Measurements from ENCODE around the gene NUDT14.

Gene NUDT14

DNA sequence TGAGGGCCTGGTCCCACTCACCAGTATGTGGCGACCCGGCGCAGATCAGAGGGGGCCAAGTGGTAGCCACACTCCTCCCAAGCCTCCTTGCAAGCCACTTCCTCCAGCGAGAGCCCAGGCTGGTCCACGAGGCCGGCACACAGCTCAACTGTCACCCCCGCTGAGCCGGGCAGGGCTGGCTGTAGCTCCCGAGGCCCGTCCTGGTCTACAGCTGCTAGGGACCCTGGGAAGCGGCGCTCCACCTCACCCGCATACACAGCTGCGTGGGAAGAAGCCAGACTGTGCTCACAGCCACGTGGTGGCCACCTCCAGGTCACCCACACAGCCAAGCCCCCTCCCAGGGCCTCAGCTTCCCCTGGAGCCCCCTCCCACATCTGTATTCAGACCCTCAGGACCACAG, 4.6 kb downstream of the NUDT14 start:
- DNase-seq (ENCODE audit: low read depth) = no peak

DNA sequence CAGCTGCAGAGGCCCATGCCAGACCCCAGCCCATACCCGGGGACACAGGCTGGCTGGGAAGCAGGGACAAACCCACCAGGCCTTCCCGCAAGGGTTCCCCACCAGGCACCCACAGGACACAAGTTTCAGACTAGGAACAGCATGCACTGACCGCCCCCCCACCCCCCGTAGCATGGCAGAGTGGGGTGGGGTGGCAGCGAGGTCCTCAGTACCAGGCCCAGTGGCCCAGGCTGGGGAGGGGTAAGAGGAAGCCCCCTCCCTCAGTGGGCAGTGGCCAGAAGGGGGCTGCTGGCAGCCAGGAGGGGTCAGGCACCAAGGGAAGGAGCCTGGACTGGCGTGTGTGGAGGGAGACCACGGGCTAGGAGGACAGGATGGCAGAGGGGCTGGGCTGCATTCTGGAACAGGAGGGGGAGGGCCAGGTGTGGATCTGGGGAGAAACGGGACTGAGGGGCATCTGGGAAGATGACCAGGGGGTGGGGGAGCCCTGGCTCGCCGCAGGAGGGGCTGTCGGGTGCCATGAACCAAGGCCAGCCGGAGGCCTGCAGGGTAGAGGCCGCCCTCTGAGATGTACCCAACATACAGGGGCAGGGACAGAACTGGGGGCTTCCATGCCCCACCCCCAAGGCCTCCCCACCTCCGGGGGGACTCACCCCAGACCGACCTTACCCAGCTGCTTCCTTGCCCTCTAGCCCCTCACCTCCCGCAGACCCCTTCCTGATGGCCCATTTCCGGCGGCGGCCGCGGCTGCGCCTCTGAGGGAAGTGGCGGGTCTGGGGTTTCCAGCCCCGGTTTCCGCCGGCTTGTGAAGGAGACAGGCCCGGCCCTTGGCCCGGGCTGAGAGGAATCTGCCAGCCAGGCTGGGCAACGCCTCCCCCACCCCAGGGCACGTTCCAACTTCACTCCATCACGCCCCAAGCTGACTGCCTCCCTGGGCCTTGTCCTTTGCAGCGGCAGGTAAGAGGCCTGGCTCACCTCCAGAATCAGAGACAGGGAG, 6.9 kb downstream of the NUDT14 start:
- DNase-seq (ENCODE audit: low read depth) = no peak

DNA sequence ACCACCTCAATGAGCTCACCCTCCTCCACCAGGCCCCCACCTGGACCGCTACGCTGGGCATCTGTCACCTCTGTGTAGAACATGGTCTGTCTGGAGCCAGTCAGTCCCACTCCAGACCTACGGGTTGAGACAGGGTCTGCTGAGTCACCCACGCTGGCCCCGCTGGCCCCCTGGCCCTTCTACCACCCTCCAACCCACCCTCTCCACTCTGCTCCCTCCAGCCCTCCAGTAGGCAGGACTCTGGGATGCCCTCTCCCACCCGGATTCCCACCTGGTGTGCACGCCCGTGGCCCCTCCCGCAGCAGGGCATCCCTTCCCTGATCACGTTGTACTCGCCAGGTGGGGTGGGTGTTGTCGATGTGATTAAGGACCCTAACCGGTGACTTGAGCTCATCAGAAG, 8.0 kb downstream of the NUDT14 start:
- no peak for DNase-seq (ENCODE audit: low read depth)

DNA sequence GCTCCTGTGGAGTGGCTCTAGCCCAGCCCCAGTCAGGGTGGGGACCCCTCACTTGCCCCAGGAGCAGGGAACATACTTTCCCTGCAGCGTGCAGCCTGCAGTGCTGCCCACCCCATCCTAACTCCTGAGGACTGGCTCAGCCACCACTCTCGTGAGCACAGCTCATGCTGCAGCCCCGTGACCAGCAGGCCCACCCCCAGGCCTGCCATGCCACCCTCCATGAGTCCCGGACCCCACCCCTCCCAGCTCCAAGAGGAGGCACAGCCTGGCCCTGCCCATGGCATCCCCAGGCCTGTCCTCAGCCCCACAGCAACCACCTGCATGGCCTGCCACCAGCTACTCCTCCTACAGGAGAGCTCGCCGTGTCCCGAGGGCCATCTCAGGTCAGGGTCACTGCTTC, 8.6 kb downstream of the NUDT14 start:
- DNase-seq (ENCODE audit: low read depth) = no peak

DNA sequence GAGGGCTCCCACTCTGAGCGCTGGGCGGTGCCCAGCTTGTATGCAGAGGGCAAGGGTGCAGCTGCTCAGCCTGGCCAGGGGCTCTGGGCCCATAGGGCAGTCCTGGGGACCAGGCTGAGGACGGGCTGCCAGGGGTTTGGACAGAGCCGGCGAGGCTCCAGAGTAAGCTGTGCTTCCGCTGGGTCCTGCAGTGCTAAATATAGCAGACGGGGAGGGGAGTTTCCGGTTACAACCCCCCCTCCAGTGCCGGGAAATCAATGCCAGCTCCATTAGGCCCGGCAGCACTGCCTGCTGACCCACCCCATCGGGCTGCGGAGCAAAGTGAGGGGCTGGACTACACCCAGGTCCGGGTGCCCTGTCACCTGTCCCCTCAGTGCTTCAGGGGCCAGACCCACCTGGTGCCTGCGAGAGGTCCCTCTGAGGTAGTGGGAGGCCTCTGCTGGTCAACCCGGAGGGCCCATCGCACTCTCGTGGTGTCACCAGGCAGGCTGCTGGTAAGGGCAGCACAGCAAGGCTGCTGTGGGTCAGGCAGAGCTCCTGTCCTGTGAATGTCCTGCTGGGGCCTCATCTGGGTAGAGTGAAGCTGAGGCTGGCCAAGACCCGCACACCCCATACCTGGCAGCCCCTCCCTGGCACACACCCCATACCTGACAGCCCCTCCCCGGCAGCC, 10.0 kb downstream of the NUDT14 start:
- no peak for DNase-seq (ENCODE audit: low read depth)

DNA sequence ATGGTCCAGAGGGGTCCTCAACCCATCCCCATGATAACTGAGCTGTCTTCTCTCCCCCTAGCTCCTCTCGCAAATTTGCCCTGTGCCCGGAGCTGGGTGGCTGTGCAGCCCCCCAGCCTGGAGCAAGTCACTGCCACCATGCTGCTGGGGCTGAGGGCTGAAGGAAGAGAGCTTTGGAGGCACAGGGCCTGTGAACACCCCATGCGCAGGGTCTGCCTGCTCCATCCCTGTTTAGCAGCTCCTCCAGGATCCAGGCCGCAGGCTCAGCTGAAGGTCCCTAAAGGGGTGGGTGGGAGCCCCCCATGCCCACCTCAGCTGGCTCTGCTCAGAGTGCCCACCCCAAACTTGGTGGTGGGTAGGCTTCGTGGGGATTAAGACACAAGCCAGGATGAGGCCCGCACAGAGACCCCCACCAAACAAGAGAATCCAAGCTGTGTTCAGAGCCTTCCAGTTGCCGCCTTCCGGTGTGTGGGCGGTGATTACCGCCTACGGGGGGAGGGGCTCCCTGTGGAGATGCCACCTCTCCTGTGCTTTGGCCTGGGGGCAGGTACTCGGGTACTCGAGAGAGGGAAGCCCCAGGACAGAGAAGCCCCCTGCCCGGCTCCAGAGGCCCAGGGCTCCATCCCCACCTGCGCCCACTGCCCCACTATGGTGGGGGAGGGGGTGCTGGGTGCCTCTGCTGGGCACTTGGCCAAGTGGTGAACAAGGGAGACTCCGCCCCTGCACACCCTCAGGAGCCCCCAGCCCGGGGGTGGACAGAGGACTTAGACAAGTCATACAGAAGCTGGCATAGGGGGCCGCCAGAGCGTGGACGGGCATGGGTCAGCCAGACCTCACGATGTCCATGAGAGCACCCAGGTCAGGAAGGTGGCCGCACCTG, 11.1 kb downstream of the NUDT14 start:
- no peak for DNase-seq (ENCODE audit: low read depth)

DNA sequence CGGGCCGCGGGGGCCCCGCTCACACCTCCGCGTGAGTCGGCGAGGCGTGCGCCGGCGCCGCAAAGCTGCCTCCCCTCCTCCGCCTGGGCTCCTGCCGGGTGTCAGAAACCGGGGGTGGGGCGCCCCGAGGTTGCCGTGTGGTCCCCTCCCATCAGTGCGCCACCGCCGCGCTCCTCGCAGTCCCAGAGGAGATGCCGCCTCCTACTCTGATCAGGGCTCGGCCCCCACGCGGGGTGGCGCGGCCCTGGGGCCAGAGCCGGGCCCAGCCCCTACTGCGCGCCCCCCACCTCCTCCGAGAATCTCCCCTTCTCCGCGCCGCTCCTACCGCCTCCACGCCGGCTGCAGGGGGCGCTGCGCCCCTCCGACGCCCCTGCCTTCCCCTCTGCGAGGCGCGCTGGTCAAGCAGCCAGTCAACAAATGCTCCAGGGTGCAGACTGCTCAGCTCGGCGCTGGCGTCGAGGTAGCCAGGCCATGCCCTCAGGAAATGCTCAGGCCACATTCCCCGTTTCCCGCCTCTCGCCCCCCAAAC, 12.1 kb downstream of the NUDT14 start:
- DNase-seq (ENCODE audit: low read depth) = no peak

DNA sequence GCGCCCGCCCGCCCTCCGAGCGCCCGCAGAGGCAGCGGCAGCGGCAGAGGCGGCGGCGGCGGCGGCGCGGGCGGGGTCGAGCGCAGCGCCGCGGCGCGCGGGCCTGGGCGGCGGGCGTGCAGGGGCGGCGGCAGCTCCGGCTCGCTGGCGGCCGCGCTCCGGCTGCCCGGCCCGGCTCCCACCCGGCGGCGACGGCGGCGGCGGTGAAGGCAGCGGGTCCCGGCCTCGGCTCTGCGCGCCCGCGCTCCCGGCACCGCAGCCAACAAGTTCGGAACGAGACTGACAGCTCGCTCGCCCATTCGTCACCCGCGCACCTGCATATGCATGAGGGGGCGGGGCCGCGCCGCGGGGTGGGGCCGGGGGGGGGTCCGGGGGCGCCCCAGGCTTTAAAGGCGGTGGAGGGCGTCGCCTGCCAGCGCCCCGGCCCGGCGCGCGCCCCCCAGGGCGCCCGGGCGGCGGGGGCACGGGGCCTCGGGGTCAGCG, 12.6 kb downstream of the NUDT14 start, which contains the start of gene JAG2:
JAG2 (minus strand) TSS at position 281 of the 483 bp plus-strand sequence. CDS start 356 bp downstream, outside the sequence.
- peak; percentile 58 for DNase-seq (ENCODE audit: low read depth)

DNA sequence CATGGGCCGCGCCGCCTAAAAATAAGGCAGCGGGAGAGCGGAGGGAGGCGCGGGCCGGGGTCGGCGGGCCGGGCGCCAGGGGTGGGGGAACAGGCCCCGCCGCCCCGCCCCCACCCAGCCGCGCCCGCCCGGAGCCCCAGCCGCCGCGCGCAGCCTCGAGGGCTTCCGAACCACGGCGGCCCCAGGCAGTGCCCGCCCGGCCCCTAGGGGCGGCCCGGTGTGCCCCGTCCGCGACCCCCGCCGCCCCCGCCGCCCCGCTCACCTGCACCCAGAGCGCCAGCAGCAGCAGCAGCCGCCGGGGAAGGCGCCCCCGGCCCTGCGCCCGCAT, 13.1 kb downstream of the NUDT14 start:
- no peak for DNase-seq (ENCODE audit: low read depth)

DNA sequence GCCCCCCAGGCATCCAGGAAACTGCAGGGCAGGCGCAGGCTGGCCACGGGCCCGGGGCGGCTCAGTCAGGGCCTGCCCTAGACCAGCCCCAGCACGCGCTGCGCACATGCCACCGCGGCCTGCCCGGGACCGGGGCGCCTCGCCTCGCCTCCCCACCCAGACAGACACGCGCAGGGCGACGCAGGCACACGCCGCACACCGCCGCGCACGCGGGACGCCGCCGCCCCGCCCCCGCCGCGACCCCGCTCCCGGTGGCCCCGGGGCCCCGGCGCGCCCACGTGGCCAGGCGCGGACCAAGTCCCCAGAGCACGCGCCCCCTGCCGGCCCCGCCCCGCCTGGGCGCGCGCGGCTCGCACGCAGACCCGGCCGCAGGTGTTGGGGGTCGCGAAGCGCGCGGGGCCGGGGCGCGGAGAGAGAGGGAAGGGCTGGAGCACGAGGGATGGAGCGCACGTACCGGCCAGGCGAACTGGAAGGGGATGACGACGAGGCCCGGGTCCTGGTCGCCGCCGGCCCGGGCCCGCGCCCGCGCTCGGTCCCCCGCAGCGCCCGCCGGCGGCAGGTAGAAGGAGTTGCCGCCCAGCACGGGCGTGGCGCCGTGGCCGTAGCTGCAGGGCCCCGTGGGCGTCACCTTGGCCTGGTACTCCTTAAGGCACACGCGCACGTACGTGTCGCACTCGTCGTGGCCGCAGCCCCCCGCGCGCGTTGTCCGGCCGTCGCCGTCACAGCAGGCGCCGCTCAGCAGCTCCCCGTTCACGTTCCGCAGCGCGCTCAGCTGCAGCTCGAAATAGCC, 13.6 kb downstream of the NUDT14 start:
- DNase-seq (ENCODE audit: low read depth) = no peak

DNA sequence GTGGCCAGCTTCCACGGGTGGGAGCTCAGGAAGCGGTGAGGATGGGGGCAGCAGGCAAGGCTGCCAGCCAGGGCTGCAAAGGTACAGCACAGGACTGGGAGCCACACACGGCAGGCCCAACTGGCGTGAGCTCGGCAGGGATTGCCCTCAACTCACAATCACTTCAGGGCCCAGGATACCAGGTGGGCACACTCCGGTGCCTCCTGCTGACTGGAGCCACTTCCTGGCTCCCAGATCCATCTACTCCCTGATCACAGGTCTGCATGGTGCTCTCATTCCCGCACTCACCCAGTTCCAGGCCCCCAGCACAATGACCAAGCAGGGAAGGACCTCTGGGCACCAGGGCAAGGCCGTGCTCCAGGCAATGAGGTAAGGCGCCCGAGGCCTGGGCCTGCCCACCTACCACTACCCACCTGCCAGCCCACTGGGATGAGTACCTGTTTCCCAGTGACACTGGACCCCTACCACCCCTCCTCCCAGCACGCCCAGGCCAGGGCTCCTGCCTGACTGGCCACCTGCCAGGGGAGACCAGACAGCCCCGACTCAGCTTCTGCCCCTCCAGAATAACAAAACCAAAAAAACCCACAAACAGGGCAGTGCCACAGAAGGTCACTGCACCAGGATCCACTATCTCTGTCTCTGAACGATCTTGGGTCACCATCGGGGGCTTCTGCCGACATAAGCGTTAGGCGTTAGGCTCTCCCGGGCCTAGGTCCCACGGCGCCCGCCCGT, 14.4 kb downstream of the NUDT14 start:
- no peak for DNase-seq (ENCODE audit: low read depth)

DNA sequence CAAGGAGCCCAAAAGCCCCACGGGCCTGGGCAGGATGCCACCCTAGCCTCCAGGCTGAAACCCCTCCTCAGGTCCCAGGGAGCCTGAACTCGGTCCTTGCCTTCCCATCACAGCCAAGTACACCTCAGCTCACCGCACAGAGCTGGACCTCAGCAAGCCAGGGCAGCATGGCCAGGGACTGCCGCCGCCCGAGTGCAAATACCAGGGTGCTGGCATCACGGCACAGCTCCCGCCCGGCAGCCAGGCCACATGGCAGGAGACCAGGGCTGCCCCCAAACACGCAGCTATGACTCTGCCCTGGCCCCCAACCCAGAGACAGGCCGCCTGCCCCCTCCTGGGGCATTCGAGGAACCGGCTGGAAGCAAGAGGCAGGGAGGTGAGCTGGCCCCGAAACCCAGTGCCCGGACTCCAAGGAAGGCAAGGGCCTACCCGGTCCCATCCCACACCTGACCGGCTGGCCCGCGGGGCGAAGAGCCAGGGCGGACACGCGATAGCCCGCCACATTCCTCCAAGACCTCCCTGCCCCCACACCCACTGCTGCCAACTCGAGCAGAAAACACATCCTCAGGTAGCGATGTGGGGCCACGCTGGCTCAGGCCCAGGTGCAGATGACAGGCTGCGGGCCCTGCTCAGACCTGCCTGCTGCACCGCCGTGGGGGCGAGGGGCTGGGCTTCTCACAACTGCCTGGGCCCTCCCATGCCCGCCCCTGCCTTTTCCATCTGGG, 15.2 kb downstream of the NUDT14 start:
- no peak for DNase-seq (ENCODE audit: low read depth)

DNA sequence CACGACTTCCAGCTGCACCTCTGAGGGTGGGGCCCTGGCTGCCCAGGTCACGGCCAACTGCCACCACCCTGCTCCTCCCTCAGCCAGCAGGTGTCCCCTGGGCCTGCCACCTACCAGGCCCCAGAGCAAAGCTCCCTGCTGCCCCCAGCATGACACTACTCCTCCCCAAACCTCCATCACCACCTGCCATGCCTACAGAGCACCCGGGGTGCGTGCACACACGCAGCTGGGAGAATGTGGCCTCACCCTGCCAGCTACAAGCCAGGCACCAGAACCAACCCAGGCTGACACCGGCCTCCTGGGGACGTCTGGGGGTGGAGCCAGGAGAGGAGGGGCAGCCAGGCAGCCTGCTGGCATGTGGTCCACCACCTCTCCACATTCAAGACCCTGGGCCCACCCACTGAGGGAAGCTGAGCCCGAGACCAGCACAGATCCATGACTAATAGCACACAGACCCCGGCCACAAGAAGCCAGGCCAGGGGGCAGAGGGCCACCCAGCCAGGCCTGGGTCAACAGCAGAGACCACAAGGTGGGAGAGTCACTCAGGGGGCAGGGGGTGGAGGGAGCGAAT, 15.9 kb downstream of the NUDT14 start:
- DNase-seq (ENCODE audit: low read depth) = no peak

DNA sequence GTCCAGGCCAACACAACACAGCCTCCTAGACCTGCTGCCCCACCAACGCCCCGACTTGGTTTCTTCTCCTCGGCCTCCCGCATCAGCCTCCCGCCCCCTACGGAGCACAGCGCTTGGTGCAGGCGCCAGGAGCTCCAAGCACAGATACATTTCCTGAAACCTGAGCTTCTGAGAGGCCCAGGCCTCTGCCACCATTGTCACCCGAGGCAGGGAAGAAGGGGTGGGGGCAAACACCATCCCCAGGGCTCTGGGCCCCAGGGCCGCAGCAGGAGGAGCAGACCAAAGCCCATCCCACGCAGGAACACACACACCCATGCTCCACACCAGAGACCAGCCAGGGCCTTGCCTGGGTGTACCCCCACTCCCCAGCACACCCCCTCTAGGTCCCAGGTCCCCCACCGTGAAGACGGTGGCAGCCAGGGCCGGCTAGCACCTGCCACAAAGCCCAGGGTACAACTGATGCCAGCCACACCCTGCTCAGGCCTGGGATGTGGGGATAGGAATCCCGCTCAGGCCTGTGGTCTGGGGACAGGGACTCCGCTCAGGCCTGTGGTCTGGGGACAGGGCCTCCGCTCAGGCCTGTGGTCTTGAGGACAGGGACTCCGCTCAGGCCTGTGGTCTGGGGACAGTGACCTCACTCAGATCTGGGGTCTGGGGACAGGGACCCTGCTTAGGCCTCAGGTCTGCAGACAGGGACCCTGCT, 17.9 kb downstream of the NUDT14 start:
- no peak for DNase-seq (ENCODE audit: low read depth)

DNA sequence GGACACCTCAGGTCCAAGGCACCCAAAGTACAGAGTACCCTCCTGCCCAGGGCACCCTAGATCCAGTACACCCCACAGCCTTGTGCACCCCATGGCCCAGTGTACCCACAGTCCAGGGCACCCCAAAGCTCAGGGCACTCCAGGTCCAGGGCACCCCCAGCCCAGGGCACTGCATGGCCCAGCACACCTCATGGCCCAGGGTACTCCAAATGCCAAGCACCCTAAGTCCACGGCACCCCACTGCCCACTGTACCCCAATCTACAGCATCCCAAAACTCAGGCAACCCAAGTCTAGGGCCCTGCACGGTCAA, 18.5 kb downstream of the NUDT14 start:
- DNase-seq (ENCODE audit: low read depth) = no peak

DNA sequence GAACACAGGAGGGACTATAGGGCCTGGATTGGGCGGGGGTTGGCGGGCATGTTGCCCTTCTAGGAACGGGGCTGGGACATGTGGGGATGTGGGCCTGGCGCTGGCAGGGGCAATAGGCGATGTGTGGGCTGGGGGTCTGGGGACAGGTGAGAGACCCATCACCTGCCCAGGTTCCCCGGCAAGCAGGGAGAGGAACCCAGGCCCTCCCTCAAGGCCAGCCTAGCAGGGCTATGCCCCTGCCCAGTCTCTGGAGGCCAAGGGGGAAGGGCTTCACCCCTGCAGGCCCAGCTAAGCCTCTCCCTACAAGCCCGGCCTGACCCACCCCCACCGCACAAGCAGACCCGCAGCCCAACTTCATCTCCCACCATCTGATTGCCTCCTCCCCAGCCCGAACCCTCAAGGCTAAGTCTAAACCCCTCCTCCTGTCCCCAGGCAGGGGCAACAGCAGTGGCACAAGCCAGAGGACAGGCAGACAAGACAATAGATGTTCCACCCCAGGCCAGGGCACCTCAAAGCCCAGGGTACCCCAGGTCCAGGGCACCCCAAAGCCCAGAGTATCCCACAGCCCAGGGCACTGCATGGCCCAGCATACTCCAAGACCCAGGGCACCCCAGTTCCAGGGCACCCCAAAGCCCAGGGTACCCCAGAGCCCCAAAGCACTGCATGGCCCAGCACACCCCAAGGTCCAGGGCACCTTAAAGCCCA, 19.0 kb downstream of the NUDT14 start:
- DNase-seq (ENCODE audit: low read depth) = peak; percentile 23

DNA sequence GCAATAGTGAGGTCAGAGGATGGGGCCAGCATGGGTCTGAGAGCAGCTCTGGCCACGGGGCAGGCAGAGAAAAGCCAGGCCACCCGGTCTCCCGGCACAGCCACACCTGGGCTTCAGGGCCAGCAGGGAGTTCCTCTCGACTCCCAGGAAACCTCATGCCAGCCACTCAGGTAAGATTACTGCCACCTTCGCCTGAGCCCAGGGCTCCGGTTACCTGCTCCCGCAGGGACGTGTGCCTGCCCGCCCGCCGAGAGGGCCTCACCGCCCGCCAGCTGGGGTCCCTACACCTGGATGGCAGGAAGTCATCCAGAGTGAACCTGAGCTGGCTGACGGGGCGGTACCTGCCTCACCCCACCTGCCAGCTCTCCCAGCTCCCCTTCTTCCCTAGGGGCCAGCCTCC, 19.8 kb downstream of the NUDT14 start:
- DNase-seq (ENCODE audit: low read depth) = no peak

DNA sequence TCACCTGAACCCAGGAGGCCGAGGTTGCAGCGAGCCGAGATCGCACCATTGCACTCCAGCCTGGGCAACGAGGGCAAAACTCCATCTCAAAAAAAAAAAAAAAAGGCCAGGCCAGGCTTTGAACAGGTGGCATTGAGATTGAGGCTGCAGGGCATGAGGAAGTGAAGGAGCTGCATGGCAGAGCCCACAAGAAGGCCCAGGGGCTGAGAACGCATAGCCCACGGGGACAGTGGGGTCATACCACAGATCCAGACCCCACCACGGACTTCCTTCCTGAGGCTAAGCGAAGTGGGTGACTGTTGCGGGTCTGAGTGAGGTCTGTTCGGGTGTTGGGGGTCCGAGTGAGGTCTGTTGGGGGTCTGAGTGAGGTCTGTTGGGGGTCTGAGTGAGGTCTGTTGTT, 20.3 kb downstream of the NUDT14 start:
- no peak for DNase-seq (ENCODE audit: low read depth)

Data from iris pigment epithelial cell (primary cell).